Adipose tissue (tissue), 3 donors: ENCODE data around the gene FAM110D. TPM values are rescaled to one million over a fixed set of nuclear protein-coding genes. Genes with fewer than 3 reads are reported as not detected.

Experiments
- H3K27ac ChIP-seq: one replicate; pipeline ENCODE4 v1.5.1; 2013; ENCODE audit warnings: low read depth, low read length
- WGBS, 3 donors: extraction: QIAGEN DNeasy Blood & Tissue Kit; methylation state at CpG; one replicate each; pipeline ENCODE4 v1.1.7; 2013; 5-methylcytosine and 5-hydroxymethylcytosine counted together
- polyA plus RNA-seq, 3 donors: library from polyadenylated mRNA; stranded (reverse); fragments of 200-250 nt; gene quantifications; one replicate each; pipeline ENCODE4 v1.2.3, GENCODE V29; 2013
- donor health status: healthy with polysubstance abuse.
- donor health status: Bipolar disorder and iron deficiency.
- donor health status: healthy.

Gene FAM110D
- polyA plus RNA-seq, 3 donors, result 1.5 to 13.4 (median 13.3) TPM

GRCh38 chr1:26126321-26127084 is 32.4 kb upstream of the FAM110D start:
- WGBS, 3 donors, result 47 to 57% (median 56%) methylated on average over 9 of the region's 9 CpGs
- H3K27ac ChIP-seq, result no peak overlapping the region

GRCh38 chr1:26127235-26128163 is 31.4 kb upstream of the FAM110D start:
- H3K27ac ChIP-seq, result no peak overlapping the region

GRCh38 chr1:26129778-26130177 is 29.1 kb upstream of the FAM110D start:
- 92 to 94% (median 93%) methylated on average over 4 of the region's 4 CpGs for WGBS, 3 donors
- no peak overlapping the region for H3K27ac ChIP-seq

More at GRCh38 chr1:26127235-26128163, 31.4 kb upstream of the FAM110D start:
- 29 to 35% (median 32%) methylated on average over 13 of the region's 13 CpGs for WGBS, 3 donors

GRCh38 chr1:26130695-26131094 is 28.2 kb upstream of the FAM110D start:
- 48 to 54% (median 52%) methylated on average over 1 of the region's 1 CpG for WGBS, 3 donors
- no peak overlapping the region for H3K27ac ChIP-seq

GRCh38 chr1:26132128-26132833 is 26.6 kb upstream of the FAM110D start:
- WGBS, 3 donors, result 84 to 89% (median 88%) methylated on average over 5 of the region's 5 CpGs
- no peak overlapping the region for H3K27ac ChIP-seq

- 94 to 97% (median 95%) methylated on average over 2 of the region's 2 CpGs for WGBS, 3 donors
- no peak overlapping the region for H3K27ac ChIP-seq
Observed at GRCh38 chr1:26132834-26133167, 26.1 kb upstream of the FAM110D start.

GRCh38 chr1:26134466-26134865 is 24.4 kb upstream of the FAM110D start:
- 89 to 97% (median 95%) methylated on average over 3 of the region's 3 CpGs for WGBS, 3 donors
- H3K27ac ChIP-seq, result no peak overlapping the region

GRCh38 chr1:26138974-26139558 is 19.8 kb upstream of the FAM110D start:
- no peak overlapping the region for H3K27ac ChIP-seq
- WGBS, 3 donors, result 59 to 66% (median 61%) methylated on average over 3 of the region's 3 CpGs

- 82 to 84% (median 83%) methylated on average over 8 of the region's 8 CpGs for WGBS, 3 donors
- H3K27ac ChIP-seq, result no peak overlapping the region
Observed at GRCh38 chr1:26142159-26142558, 16.7 kb upstream of the FAM110D start.

- no peak overlapping the region for H3K27ac ChIP-seq
- WGBS, 3 donors, result 25 to 28% (median 27%) methylated on average over 19 of the region's 19 CpGs
Observed at GRCh38 chr1:26145041-26145959, 13.6 kb upstream of the FAM110D start.

- WGBS, 3 donors, result 45 to 53% (median 52%) methylated on average over 6 of the region's 6 CpGs
- no peak overlapping the region for H3K27ac ChIP-seq
Observed at GRCh38 chr1:26145960-26146294, 13.0 kb upstream of the FAM110D start.

GRCh38 chr1:26148887-26149286 is 10.0 kb upstream of the FAM110D start:
- no peak overlapping the region for H3K27ac ChIP-seq

GRCh38 chr1:26153966-26154532 is 4.8 kb upstream of the FAM110D start:
- H3K27ac ChIP-seq, result no peak overlapping the region
- WGBS, 3 donors, result 59 to 64% (median 61%) methylated on average over 5 of the region's 5 CpGs

- 38 to 63% (median 39%) methylated on average over 9 of the region's 9 CpGs for WGBS, 3 donors
- H3K27ac ChIP-seq, result no peak overlapping the region
Observed at GRCh38 chr1:26154750-26155149, 4.1 kb upstream of the FAM110D start.

- no peak overlapping the region for H3K27ac ChIP-seq
- 51 to 65% (median 51%) methylated on average over 21 of the region's 21 CpGs for WGBS, 3 donors
Observed at GRCh38 chr1:26155370-26156284, 3.3 kb upstream of the FAM110D start.

GRCh38 chr1:26156285-26157038 is 2.4 kb upstream of the FAM110D start:
- H3K27ac ChIP-seq, result no peak overlapping the region
- 25 to 37% (median 26%) methylated on average over 12 of the region's 12 CpGs for WGBS, 3 donors
